HG02885 (cell line): Measurements from ENCODE around the gene SMAD6.

Experiments
- ATAC-seq: cut with Tn5 transposase; IDR thresholded peaks from one replicate; pipeline ENCODE4 v1.9.1; 2021; ENCODE audit warnings: mild to moderate bottlenecking; ENCODE audit not compliant: unreplicated experiment, poor library complexity

Gene SMAD6

GRCh38 chr15:66737243-66738010, 35.4 kb downstream of the SMAD6 start:
- no peak for ATAC-seq

GRCh38 chr15:66738116-66738515, 36.1 kb downstream of the SMAD6 start:
- ATAC-seq, result no peak

GRCh38 chr15:66738595-66738994, 36.6 kb downstream of the SMAD6 start:
- no peak for ATAC-seq

GRCh38 chr15:66739287-66739686, 37.3 kb downstream of the SMAD6 start:
- no peak for ATAC-seq

GRCh38 chr15:66740802-66741201, 38.8 kb downstream of the SMAD6 start:
- ATAC-seq, result no peak

GRCh38 chr15:66741646-66742045, 39.6 kb downstream of the SMAD6 start:
- ATAC-seq, result no peak

- no peak for ATAC-seq
Measured at GRCh38 chr15:66742286-66742685, 40.2 kb downstream of the SMAD6 start.

- no peak for ATAC-seq
Measured at GRCh38 chr15:66743204-66743603, 41.2 kb downstream of the SMAD6 start.

GRCh38 chr15:66743703-66744536, 41.9 kb downstream of the SMAD6 start:
- ATAC-seq, result no peak

GRCh38 chr15:66744610-66745279, 42.7 kb downstream of the SMAD6 start:
- no peak for ATAC-seq

GRCh38 chr15:66745530-66746230, 43.6 kb downstream of the SMAD6 start:
- ATAC-seq, result no peak

- ATAC-seq, result no peak
Measured at GRCh38 chr15:66746231-66746605, 44.2 kb downstream of the SMAD6 start.

GRCh38 chr15:66747223-66747622, 45.2 kb downstream of the SMAD6 start:
- ATAC-seq, result no peak

- no peak for ATAC-seq
Measured at GRCh38 chr15:66747886-66748707, 46.1 kb downstream of the SMAD6 start.

GRCh38 chr15:66748708-66749035, 46.6 kb downstream of the SMAD6 start:
- ATAC-seq, result no peak

- no peak for ATAC-seq
Measured at GRCh38 chr15:66749841-66750575, 48.0 kb downstream of the SMAD6 start.

GRCh38 chr15:66750609-66751008, 48.6 kb downstream of the SMAD6 start:
- ATAC-seq, result no peak

- no peak for ATAC-seq
Measured at GRCh38 chr15:66751579-66751978, 49.5 kb downstream of the SMAD6 start.

GRCh38 chr15:66752078-66752477, 50.0 kb downstream of the SMAD6 start:
- ATAC-seq, result no peak
